Skeletal muscle cell (primary cell): ENCODE measurements around the gene ANK2.
"Not testable (repeated sequence)": the region's sequence is repeated elsewhere in the genome, so short reads cannot be mapped to it uniquely, and the experiment has no call there.

ENCODE experiments used
- DNase-seq: peaks from one replicate; pipeline ENCODE4 v3.0.0-alpha.2; 2010; ENCODE audit warnings: low read depth
- H3K4me3 ChIP-seq: 2 replicates; pipeline ENCODE4 v1.5.1; 2011; ENCODE audit warnings: low read depth, mild to moderate bottlenecking, control low read depth, low read length, moderate library complexity

The ANK2 gene

GRCh38 chr4:113050371-113050755 lies 910 bp downstream of the ANK2 start:
- DNase-seq: no peak
- no peak overlapping the region for H3K4me3 ChIP-seq

DNA sequence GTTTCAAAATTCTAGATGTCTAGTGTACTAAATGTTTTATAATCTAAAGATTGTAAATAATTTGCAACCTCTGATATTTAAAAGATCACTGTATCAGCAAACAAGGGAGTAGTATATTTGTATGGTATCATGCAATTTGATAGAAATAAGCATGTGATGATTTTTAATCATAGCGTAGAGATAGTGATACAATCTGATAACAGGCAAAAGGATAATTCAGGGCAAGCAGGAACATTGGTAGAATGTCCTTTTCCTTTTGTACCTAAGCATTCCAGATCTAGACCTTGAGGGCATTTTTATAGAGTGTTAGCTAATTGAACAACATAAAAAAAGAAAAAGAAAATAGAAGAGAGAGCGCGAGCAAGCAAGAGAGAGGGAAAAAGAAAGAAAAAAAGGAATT lies 1.4 kb downstream of the ANK2 start:
- no peak for DNase-seq
- H3K4me3 ChIP-seq: no peak overlapping the region

- no peak for DNase-seq
- no peak overlapping the region for H3K4me3 ChIP-seq
Observed at GRCh38 chr4:113051361-113051760, 1.9 kb downstream of the ANK2 start.

GRCh38 chr4:113052379-113052951 lies 3.0 kb downstream of the ANK2 start:
- H3K4me3 ChIP-seq: no peak overlapping the region
- peak; percentile 68 for DNase-seq

GRCh38 chr4:113053883-113054282 lies 4.4 kb downstream of the ANK2 start:
- DNase-seq: no peak
- H3K4me3 ChIP-seq: no peak overlapping the region

GRCh38 chr4:113056318-113056717 lies 6.9 kb downstream of the ANK2 start:
- no peak for DNase-seq

GRCh38 chr4:113057891-113058290 lies 8.4 kb downstream of the ANK2 start:
- peak; percentile 45 for DNase-seq
- H3K4me3 ChIP-seq: no peak overlapping the region

More at GRCh38 chr4:113056318-113056717, 6.9 kb downstream of the ANK2 start:
- H3K4me3 ChIP-seq: no peak overlapping the region

DNA sequence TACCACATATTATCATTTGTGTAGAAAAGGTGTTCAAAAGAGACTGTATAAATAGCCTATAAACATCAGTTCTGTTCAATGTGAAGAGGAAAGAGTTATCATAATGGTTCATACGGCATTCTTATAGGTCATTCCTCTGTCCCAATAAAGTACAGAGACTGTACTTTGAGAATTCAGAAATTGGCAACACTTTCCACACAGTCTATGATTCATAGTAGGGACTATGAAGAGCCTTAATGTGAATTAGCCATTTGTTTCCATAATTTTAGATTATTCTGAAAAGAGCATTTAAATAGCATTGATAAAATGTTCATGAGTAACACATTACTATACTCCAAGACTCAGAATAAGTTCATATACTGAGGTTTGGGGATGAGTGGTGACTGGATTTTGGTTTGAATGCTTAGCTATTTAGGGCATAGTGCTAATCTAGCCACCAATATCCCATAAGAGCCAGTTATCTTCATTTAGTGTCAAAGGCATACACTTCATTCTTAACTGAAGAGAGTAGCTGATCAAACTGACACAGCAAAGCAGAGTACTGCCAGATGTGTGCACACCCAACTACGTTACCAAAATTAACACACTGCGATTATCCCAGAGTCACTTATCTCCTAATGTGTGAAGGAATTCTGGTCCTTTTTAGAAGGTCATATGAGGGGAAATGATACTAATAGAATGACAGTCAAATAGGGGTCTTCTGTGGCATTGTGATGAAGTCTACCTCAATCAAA lies 10.2 kb downstream of the ANK2 start:
- no peak overlapping the region for H3K4me3 ChIP-seq
- no peak for DNase-seq

- no peak for DNase-seq
- H3K4me3 ChIP-seq: no peak overlapping the region
Observed at GRCh38 chr4:113060853-113061252, 11.4 kb downstream of the ANK2 start.

- DNase-seq: no peak
- no peak overlapping the region for H3K4me3 ChIP-seq
Observed at GRCh38 chr4:113064244-113064643, 14.8 kb downstream of the ANK2 start.

GRCh38 chr4:113065629-113066028 lies 16.2 kb downstream of the ANK2 start:
- no peak for DNase-seq
- no peak overlapping the region for H3K4me3 ChIP-seq

- H3K4me3 ChIP-seq, DNase-seq: not testable (repeated sequence)
Observed at GRCh38 chr4:113068771-113069170, 19.3 kb downstream of the ANK2 start.

GRCh38 chr4:113069212-113069892 lies 19.9 kb downstream of the ANK2 start:
- H3K4me3 ChIP-seq: no peak overlapping the region
- DNase-seq: peak; percentile 35

DNA sequence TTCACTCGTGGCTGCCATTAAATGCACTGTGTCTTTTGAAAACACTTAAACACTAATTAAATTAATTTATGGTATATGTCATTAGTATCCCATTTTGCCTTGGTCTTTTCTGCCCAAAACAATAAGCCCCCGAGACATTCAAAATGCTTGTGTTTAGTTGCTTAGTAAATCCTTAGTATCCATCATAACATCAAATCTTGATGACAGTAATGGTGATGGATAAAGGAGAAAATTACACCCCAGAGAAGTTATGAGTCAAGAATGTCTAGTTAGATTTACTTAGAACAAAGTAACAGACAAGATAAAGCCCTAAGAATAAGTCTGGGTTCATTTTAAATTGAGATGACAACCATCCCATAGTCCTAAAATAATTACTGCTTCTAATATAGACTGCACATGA lies 21.3 kb downstream of the ANK2 start:
- H3K4me3 ChIP-seq: no peak overlapping the region
- DNase-seq: no peak

GRCh38 chr4:113071274-113071673 lies 21.8 kb downstream of the ANK2 start:
- DNase-seq: no peak
- no peak overlapping the region for H3K4me3 ChIP-seq

GRCh38 chr4:113071805-113072204 lies 22.4 kb downstream of the ANK2 start:
- DNase-seq: no peak
- no peak overlapping the region for H3K4me3 ChIP-seq

GRCh38 chr4:113073451-113074005 lies 24.1 kb downstream of the ANK2 start:
- H3K4me3 ChIP-seq: no peak overlapping the region
- DNase-seq: no peak

DNA sequence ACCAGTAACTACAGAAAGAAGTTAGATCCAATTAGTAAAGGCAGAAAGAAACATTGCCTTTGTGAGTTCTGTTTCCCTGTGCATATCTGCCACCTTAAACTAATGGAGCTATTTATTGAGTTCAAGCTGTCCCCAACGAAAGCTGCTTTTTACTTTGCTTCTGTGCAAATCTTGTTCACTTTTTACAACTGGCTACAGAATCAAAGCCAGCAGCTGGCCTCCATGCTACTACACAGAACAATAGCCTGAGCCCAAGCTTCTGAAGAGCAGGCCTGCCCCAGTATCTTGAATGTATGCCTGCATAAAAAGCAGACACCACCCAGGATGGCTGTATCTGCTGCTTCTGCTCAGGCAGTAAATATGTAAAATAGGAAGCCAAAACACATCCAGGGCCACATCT lies 28.1 kb downstream of the ANK2 start:
- no peak overlapping the region for H3K4me3 ChIP-seq
- no peak for DNase-seq

DNA sequence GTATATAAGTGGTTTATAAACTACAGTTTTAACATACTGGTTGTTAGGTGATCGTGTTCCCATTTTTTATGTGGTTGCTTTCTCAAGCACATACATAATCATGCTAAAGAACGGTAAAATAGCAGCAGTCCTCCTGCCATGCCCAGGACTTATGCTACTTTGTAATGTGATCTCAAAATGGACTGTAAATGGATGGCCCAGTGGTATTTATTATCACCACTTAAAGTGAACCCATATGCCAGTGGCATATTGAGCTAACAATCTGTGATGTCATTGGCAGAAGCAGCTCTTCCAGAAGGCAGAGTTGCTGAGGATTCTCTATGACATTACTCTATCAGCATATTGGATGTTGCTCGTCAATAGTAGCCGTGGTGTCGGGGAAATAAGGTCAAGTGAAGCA lies 28.6 kb downstream of the ANK2 start:
- DNase-seq: no peak
- H3K4me3 ChIP-seq: no peak overlapping the region

DNA sequence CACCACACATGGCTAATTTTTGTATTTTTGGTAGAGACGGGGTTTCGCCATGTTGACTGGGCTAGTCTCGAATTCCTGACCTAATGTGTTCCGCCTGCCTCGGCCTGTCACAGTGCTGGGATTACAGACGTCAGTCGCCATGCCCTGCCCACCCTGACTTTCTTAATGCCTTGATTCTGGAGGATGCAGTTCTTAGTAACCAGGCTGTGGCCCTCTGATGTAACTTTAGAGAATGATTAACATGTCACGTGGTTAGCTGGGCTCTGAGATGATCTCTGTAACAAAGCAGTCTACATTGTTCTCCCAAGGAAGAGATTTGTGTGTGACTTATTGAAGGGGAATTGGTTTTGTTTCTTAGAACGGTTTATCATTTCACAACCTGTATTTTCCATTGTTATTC lies 30.6 kb downstream of the ANK2 start:
- H3K4me3 ChIP-seq: no peak overlapping the region
- peak; percentile 17 for DNase-seq

DNA sequence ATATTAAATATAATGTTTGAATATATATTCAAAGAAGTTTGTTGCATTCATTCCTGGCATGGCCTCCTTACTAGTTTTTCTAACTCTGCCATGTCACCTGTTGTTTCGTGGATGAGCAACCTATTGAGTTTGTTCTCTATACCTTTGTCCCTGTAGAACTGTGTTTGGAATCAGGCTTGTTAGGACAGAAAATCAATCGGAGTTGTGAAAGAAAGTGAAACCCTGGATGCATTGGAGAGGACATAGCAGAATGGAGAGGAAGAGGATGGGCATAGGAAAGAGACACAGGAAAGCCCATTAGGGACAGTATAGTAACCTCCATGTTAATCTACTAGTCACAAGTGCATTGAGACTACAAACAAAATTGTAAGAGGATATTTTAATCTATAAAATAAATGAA lies 31.2 kb downstream of the ANK2 start:
- DNase-seq: no peak
- no peak overlapping the region for H3K4me3 ChIP-seq
